Muscle layer of colon (tissue), 2 donors: ENCODE measurements around the gene SYCP2L.
A peak's percentile ranks its signal among the peaks of the same experiment; 100 is the strongest.
"Not testable (repeated sequence)": the region's sequence is repeated elsewhere in the genome, so short reads cannot be mapped to it uniquely, and the experiment has no call there.

Source experiments
- H3K27ac ChIP-seq: one replicate; pipeline ENCODE4 v1.7.0; 2013; ENCODE audit warnings: low read depth, mild to moderate bottlenecking, low read length, moderate library complexity
- H3K27me3 ChIP-seq, 2 donors: one replicate each; pipeline ENCODE4 v1.7.0; 2013; ENCODE audit warnings: low read length in 2 of 2, mild to moderate bottlenecking in 2 of 2; ENCODE audit not compliant: insufficient read depth in 2 of 2, control insufficient read depth in 1 of 2
- H3K36me3 ChIP-seq: one replicate; pipeline ENCODE4 v1.7.0; 2013; ENCODE audit warnings: mild to moderate bottlenecking, low read length; ENCODE audit not compliant: insufficient read depth
- H3K4me1 ChIP-seq: one replicate; pipeline ENCODE4 v1.7.0; 2013; ENCODE audit warnings: mild to moderate bottlenecking, low read length; ENCODE audit not compliant: insufficient read depth
- H3K4me3 ChIP-seq, 2 donors: one replicate each; pipeline ENCODE4 v1.7.0; 2013; ENCODE audit warnings: low read length in 2 of 2, low read depth in 1 of 2, mild to moderate bottlenecking in 1 of 2, moderate library complexity in 1 of 2
- H3K9ac ChIP-seq: one replicate; pipeline ENCODE4 v1.7.0; 2013; ENCODE audit warnings: low read length
- H3K9me3 ChIP-seq: one replicate; pipeline ENCODE4 v1.7.0; 2013; ENCODE audit warnings: mild to moderate bottlenecking, low read length
- donor health status: abdominal sarcoma.
- donor health status: Adenocarcinoma of cecum.

The SYCP2L gene

DNA sequence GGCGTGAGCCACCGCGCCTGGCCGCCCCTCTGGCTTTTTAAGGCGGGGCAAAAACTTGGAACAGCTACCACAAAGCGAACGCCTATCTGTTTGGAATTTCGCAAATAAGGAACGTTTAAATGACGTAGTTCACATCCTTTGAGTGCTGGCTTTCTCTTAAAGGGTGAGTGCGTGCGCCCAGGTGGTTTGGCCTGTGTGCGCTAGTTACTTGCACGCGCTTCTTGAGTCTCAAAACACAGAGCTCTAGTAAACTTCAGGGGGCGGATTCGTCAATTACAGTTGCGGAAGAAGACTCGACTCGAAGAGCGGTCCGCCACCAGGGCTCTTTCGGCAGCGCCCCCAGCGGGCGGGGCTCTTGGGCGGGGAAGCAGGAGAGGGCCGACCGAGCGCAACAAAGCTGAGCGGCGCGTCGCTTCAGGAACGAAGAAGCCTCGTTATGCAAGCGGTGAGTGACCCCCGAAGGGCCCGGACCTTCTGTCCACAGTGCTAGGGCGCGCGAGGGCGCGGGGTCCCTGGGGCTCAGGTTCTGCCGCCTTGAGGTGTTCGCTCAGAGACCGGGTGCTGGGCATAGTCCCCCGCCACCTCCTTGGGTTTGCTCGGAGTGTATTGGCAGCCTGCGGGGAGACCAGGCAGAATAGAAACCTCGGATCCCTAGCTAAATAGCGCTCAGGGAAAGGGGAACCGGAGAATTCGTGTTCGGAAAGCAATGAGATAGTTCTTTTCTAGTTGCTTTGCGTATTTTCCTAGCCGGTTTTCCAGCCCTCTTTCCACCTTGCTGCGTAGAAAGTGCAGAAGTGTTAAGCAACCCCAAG is at the start of gene SYCP2L:
SYCP2L (plus strand) TSS at position 362 of the 812 bp plus-strand sequence; CDS start at position 437, 75 bp downstream.
- H3K4me3 ChIP-seq, result peak within 1 kb of the TSS; percentile 26 to 28
- peaks cover 37 to 47% of the 10 kb centered on the region in 2 donors for H3K27me3 ChIP-seq
- H3K4me1 ChIP-seq, result peaks cover 5% of the 10 kb centered on the region
- no peak within 1 kb of the TSS for H3K27ac ChIP-seq
- H3K36me3 ChIP-seq, result no peaks in the 10 kb centered on the region
- no peak within 1 kb of the TSS for H3K9ac ChIP-seq
- no peaks in the 10 kb centered on the region for H3K9me3 ChIP-seq

DNA sequence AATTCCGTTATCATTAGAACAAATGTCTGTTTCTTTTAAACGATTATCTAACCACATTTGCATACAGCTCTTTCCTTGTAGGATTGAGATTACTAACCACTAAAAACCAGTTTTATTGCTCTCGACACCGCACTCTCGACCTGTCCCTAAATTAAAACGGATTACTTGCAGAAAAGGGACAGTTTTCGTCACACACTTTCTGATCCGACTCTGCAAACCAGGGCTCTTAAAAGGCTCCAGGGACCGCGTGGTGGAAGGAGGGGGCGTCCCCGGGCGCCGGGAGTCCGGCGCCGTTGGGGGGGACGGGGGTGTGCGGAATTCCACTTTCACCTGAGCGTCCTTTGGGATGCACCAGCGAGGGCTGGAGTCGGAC is 49.2 kb upstream of the SYCP2L start:
- H3K9me3 ChIP-seq, result no peaks in the 10 kb centered on the region
- H3K4me1 ChIP-seq, result peaks cover 17% of the 10 kb centered on the region
- H3K4me3 ChIP-seq, result peak overlapping the region; percentile 59 to 72
- peaks cover 26 to 40% of the 10 kb centered on the region in 2 donors for H3K27me3 ChIP-seq
- H3K9ac ChIP-seq, result no peak overlapping the region
- no peak overlapping the region for H3K27ac ChIP-seq
- H3K36me3 ChIP-seq, result no peaks in the 10 kb centered on the region

DNA sequence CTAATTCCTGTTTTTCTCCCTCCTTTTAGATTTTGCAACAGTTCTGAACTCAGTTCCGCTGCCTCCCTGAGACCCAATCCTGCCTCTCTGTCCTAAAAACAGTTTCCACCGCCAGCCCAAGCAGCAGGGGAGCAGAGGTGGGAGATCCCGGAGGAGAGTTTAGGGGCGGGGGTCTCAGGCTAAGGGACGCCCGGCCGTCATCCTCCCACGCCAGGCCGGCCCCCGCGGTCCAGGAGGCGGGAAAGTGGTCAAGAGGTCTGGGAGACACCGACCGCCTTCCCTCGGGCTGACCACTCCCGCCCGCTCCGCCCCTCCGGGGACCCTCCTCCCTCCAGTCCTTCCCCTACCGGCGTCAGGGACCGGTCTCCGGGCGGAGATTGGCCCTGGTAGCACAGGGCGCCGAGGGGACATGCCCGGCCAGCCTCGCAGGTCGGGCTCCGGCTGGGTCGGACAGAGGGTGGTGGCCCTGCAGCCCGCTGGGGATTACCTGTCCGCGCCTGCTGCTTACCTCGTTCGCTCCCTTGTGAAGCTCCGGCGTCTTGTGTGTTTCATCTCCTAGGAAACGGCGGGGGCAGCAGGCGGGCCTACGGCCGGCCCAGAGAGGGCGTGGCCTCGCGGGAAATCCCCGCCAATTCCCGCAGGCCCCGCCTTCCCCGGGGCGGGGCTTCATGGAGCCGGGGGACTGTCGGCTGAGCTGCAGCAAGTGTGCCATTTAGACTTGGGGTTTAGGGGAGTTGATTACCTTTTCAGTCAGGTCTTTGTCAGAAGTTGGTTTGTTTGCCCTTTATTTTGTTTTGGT is 48.7 kb upstream of the SYCP2L start, which contains the start of gene MAK:
MAK (minus strand) TSS at position 545 of the 799 bp plus-strand sequence. CDS start 7,891 bp downstream, outside the sequence.
- Histone ChIP-seq H3K36me3 (no peaks in the 10 kb centered on the region), H3K4me3 (peak within 1 kb of the TSS; percentile 59 to 72), H3K9me3 (no peaks in the 10 kb centered on the region), H3K27ac (peak within 1 kb of the TSS; percentile 16), H3K27me3 (peaks cover 26 to 40% of the 10 kb centered on the region in 2 donors), H3K4me1 (peaks cover 17% of the 10 kb centered on the region), H3K9ac (no peak within 1 kb of the TSS)

GRCh38 chr6:10838794-10839333 is 48.0 kb upstream of the SYCP2L start:
- Histone ChIP-seq H3K27ac (no peak overlapping the region), H3K4me1 (peaks cover 17% of the 10 kb centered on the region), H3K4me3 (peak overlapping the region in 1 of 2 donors; percentile 72), H3K27me3 (peaks cover 26 to 40% of the 10 kb centered on the region in 2 donors), H3K36me3 (no peaks in the 10 kb centered on the region), H3K9me3 (peaks cover 5% of the 10 kb centered on the region), H3K9ac (no peak overlapping the region)

- H3K9ac ChIP-seq, result no peak overlapping the region
- H3K4me3 ChIP-seq, result no peak overlapping the region
- no peaks in the 10 kb centered on the region for H3K4me1 ChIP-seq
- no peak overlapping the region for H3K27ac ChIP-seq
- no peaks in the 10 kb centered on the region for H3K27me3 ChIP-seq
- peaks cover 5% of the 10 kb centered on the region for H3K9me3 ChIP-seq
- H3K36me3 ChIP-seq, result no peaks in the 10 kb centered on the region
Observed at GRCh38 chr6:10843554-10843953, 43.3 kb upstream of the SYCP2L start.

- Histone ChIP-seq H3K4me3 (no peak overlapping the region), H3K9me3 (peaks cover 5% of the 10 kb centered on the region), H3K9ac (no peak overlapping the region), H3K36me3 (no peaks in the 10 kb centered on the region), H3K27me3 (no peaks in the 10 kb centered on the region), H3K27ac (no peak overlapping the region), H3K4me1 (no peaks in the 10 kb centered on the region)
Observed at GRCh38 chr6:10847684-10848083, 39.2 kb upstream of the SYCP2L start.

DNA sequence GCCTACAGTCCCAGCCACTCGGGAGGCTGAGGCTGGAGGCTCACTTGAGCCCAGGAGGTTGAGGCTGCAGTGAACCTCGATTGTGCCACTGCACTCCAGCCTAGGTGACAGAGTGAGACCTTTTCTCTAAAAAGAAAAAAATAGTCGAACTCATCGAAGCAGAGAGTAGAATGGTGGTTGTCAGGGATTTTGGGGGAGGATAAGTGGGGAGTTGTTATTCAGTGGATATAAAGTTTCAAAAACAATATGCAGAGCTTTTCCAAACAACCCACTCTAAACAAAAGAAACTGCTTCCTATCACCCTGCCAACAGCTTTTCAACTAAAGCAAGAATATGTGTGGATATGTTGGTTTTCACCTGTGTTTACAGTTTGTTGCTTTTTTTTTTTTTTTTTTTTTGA is 37.0 kb upstream of the SYCP2L start:
- no peaks in the 10 kb centered on the region for H3K27me3 ChIP-seq
- no peaks in the 10 kb centered on the region for H3K36me3 ChIP-seq
- H3K27ac ChIP-seq, result no peak overlapping the region
- no peaks in the 10 kb centered on the region for H3K4me1 ChIP-seq
- H3K4me3 ChIP-seq, result no peak overlapping the region
- H3K9ac ChIP-seq, result no peak overlapping the region
- no peaks in the 10 kb centered on the region for H3K9me3 ChIP-seq

GRCh38 chr6:10850728-10851127 is 36.1 kb upstream of the SYCP2L start:
- no peak overlapping the region for H3K27ac ChIP-seq
- no peaks in the 10 kb centered on the region for H3K27me3 ChIP-seq
- H3K4me3 ChIP-seq, result no peak overlapping the region
- H3K36me3 ChIP-seq, result no peaks in the 10 kb centered on the region
- H3K9me3 ChIP-seq, result no peaks in the 10 kb centered on the region
- H3K4me1 ChIP-seq, result no peaks in the 10 kb centered on the region
- H3K9ac ChIP-seq, result no peak overlapping the region

- Histone ChIP-seq H3K36me3 (no peaks in the 10 kb centered on the region), H3K4me1 (no peaks in the 10 kb centered on the region), H3K9ac (no peak overlapping the region), H3K4me3 (no peak overlapping the region), H3K9me3 (no peaks in the 10 kb centered on the region), H3K27ac (no peak overlapping the region), H3K27me3 (no peaks in the 10 kb centered on the region)
Observed at GRCh38 chr6:10852361-10852960, 34.4 kb upstream of the SYCP2L start.

DNA sequence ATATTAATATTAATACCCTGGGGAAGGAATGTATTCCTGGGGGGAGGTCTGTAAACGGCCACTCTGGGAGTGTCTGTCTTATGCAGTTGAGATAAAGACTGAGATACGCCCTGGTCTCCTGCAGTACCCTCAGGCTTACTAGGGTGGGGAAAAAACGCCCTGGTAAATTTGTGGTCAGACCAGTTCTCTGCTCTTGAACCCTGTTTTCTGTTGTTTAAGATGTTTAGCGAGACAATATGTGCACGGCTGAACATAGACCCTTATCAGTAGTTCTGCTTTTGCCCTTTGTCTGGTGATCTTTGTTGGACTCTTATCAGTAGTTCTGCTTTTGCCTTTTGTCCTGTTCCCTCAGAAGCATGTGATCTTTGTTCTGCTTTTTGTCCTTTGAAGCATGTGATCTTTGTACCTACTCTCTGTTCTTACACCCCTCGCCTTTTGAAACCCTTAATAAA is 33.0 kb upstream of the SYCP2L start:
- not testable (repeated sequence) for H3K9ac ChIP-seq, H3K27ac ChIP-seq, H3K36me3 ChIP-seq, H3K9me3 ChIP-seq, H3K27me3 ChIP-seq, H3K4me3 ChIP-seq, H3K4me1 ChIP-seq
